ENCODE results near the gene PGPEP1. TPM values are rescaled to one million over a fixed set of nuclear protein-coding genes. Genes with fewer than 3 reads are reported as not detected.

PGPEP1 gene, protein sequence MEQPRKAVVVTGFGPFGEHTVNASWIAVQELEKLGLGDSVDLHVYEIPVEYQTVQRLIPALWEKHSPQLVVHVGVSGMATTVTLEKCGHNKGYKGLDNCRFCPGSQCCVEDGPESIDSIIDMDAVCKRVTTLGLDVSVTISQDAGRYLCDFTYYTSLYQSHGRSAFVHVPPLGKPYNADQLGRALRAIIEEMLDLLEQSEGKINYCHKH
- 11.2 TPM for polyA plus RNA-seq (2013, experiment 1 of 2; ENCODE audit: insufficient read length)
- polyA plus RNA-seq (2013, experiment 2 of 2; ENCODE audit: insufficient read length), result 13.4 TPM

- DNase-seq, result peak; percentile 54
Observed at GRCh38 chr19:18340190-18340989, at the start of gene PGPEP1. Gene PGPEP1 (plus strand): TSS chr19:18340598. CDS start chr19:18340682, 84 bp downstream.

DNA sequence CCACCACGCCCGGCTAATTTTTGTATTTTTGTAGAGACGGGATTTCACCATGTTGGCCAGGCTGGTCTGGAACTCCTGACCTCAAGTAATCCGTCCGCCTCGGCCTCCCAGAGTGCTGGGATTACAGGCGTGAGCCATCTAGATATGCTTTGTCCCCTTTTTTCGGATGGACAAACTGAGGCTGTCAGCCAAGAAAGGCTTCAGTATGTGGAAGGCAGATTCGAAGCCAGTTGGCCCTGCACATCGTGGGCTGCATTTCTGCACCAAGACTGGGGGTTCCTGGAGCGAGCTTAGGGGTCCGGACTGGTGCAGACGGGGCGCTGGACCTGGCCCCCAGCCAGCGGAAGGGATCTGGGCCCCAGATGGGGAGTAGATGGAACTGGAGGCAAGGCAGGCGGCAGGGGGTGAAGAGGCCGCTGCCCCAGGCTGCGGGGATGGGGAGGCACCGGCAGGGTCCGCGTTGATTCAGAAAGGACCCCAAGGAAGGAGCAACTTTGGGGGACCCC, 49.3 kb upstream of the PGPEP1 start:
- no peak for DNase-seq

DNA sequence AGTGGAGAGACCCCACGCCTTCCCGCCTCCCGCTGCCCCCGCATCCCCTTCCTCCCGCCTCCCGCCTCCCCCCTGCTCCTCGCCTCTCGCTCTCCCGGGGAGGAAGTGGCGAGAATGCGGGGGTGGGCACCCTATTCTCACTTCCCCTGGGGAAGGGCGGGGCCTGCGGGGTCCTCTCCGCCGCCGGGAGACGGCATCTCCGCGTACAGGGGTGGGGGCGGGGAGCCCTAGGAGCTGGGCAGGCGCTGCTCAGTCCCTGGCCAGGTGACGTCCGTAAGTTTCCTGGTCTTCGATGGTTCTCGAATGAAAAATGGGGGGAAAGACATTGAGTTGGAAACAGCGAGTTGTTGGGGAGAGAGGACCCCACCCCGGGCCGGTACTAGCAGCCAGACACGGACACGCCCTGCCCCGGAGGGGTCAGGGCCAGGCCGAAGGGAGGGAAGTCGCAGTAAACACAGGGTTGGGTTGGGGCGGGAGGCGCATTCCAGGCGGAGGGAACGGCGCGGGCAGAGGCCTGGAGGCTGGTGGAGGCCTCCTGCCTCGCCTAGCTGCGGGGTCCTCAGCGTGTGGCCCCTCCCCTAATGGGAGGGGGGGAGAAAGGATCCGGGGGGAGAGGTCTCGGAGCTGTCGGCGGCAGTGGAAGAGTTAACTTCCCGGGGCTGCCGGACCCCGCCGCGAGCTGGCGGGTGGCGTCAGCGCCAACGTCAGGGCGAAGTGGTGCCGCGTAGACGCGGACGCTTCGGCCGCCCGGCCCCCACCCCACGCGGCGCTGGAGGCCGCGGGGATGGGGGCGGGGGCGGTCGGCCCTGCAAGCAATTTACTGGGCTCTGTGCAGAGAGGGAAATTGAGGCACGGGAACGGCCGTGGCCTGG, 48.6 kb upstream of the PGPEP1 start:
- DNase-seq, result peak; percentile 76

- no peak for DNase-seq
Observed at GRCh38 chr19:18292462-18292809, 48.0 kb upstream of the PGPEP1 start.

- peak; percentile 72 for DNase-seq
Observed at GRCh38 chr19:18292810-18293641, 47.4 kb upstream of the PGPEP1 start.

DNA sequence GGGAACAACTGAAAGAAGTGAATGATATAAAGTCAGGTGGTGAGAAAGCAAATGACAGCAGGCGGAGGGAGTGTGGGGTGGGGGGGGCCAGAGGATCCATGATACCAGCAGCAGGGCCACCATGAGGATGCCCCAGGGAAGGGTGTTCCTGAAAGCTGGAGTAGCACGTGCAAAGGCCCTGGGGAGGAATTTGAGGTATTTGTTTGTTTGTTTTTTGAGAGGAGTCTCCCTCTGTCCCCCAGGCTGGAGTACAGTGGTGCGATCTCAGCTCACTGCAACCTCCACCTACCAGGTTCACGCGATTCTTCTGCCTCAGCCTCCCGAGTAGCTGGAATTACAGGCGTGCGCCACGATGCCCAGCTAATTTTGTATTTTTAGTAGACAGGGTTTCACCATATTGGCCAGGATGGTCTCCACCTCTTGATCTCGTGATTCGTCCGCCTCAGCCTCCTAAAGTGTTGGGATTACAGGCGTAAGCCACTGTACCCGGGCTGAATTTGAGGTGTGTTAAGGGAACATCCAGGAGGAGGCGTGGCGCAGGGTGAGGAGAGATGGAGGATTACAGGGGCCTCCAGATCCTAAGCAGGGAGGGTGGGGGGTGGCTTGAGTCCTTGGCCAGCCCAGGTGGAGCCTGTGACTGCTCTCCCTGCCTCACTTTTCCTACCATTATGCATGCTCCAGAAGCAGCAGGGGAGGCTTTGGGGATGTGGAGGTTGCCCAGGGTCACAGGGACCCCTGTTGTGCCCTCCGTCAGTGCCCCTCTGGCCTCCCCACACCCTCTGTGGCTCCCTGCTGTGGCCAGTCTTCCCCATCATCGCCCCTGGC, 46.5 kb upstream of the PGPEP1 start:
- DNase-seq, result no peak

DNA sequence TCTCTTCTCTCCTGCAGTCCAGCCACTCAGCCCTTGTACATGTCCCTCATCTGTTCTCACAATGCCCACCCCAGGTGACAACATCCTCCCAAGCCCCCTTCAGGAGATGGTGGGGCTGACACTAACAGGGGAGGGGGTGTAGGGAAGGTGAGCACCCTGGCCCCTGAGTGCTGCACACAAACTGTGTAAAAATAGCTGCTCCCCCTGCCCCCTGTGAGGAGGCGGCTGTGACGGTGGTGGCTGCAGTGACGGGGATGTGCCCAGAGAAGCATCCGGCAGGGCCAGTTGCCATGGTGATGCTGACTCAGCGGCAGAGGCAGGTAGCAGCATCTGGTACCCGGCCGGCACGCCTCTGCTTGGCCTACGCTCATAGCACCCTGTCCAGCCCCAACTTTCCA, 45.9 kb upstream of the PGPEP1 start:
- no peak for DNase-seq

DNA sequence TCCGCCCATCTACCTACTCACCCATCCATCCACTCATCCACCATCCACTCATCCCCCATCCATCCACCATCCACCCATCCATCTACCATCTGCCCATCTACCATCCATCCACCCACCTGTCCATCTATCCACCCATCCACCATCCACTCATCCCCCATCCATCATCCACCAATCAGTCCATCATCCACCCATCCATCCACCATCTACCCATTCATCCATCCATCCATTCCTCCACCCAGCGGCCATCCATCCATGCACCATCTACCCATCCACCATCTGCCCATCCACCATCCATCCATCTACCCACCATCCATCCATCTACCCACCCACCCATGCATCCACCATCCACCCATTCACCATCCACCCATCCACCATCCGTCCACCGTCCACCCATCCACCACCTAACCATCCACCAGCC, 45.4 kb upstream of the PGPEP1 start:
- DNase-seq, result no peak

DNA sequence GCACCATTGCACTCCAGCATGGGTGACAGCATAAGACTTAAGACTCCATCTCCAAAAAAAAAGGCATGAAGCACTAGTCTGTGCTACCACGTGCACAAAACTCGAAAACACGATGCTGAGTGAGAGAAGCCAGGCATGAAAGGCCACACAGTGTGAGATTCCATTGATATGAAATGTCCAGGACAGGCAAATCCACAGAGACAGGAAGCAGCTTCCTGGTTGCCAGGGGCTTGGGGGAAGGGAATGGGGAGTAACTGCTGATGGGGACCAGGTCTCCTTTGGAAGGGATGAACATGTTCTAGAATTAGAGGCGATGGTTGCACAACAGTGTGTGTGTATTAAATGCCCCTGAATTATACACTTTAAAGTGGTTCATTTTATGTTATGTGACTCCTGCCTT, 43.1 kb upstream of the PGPEP1 start:
- DNase-seq, result peak; percentile 60

GRCh38 chr19:18298601-18299000, 41.8 kb upstream of the PGPEP1 start:
- no peak for DNase-seq

GRCh38 chr19:18299654-18300053, 40.7 kb upstream of the PGPEP1 start:
- DNase-seq, result no peak

- DNase-seq, result peak; percentile 79
Observed at GRCh38 chr19:18300930-18301717, 39.3 kb upstream of the PGPEP1 start.

GRCh38 chr19:18301718-18302111, 38.7 kb upstream of the PGPEP1 start:
- DNase-seq, result no peak

DNA sequence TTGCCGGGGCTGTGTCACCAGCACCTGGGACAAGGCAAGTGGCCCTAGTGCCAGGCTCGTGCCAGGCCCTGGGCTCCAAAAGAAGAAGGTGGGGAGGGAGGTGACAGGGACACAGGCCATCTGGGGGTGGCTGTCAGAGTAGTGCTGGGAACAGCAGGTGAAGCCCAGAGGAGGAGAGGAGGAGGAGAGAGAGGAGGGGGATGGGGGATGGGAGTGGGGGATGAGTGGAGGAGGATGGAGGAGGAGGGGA, 36.3 kb upstream of the PGPEP1 start:
- no peak for DNase-seq

DNA sequence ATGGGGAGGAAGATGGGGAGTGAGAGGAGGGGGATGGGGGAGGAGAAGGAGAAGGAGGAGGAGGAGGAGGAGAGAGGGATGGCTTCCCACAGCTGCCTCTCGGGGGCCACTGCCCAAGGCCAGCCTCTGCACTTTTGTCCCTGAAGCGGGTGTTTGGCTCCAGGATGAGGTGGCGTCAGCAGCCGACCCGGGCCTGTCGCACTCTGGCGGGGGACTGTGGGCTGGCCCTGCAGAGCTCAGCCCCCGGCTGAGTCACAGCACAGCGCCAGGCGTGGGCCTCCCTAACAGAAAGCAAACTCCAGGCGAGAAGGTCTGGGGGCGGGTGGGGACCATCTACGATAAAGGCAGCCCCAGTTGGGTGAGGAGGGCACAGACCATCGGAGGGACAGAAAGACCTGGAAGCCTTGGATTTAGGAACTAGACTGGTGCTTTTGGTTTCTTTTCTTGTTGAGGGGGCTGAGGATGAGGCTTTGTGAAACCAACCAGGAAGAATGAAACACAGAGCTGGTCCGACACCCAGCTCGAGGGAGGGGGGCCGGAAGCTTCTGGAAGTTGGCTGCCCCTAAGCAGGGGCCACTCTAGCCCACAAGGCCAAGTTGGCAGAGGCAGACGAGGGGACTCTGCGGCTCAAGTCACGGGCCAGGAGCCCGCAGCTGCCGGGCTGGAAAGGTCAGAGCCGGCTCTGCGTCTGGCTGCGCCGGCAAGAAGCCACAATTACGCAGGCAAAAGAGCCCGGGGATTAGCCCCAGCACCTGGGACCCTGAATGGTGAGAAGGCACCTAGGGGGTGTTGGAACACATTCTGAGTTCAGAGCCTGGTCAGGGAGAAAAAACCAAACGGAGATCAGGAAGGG, 35.7 kb upstream of the PGPEP1 start:
- DNase-seq, result peak; percentile 90

DNA sequence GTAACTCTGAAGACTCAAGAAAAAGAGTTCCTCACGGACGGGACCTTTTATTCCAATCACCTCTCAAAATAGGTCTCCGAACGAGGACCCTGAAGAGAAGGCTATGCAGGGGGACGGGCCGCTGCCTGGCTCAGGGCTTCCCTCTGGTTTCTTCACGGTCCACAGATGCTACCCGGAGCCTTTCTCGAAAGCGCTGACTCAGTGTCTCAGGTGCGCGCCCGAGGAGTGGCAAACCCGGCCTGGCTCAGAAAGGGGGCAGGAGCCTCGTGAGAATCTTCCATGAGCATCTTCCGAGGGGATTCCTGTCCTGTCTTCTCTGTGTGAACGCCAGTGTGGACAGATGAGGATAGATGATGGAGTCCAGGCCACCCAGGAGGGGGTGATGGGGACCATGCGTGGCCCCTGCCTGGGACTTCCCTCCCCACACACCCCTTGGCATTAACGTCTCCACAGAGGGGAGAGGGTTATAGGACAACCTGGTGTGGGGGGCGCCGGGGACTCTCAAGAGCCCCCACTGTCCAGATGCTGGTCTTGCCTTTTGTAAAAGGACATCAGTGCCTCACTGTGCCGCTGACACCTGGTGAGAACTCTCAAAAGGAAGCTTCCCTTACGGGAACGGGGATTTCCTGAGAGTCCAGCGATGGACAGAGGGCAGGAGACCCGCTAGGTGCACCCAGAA, 34.0 kb upstream of the PGPEP1 start:
- no peak for DNase-seq

- no peak for DNase-seq
Observed at GRCh38 chr19:18306888-18307260, 33.5 kb upstream of the PGPEP1 start.

GRCh38 chr19:18307271-18307681, 33.1 kb upstream of the PGPEP1 start:
- no peak for DNase-seq
